AG10803 (cell line): Measurements from ENCODE around the gene BNC2.

Experiments
- DNase-seq: peaks from one replicate; pipeline ENCODE4 v3.0.0; 2010; ENCODE audit warnings: low read depth
- H3K4me3 ChIP-seq: 2 replicates; pipeline ENCODE4 v1.5.1; 2011; ENCODE audit warnings: mild to moderate bottlenecking, low read length, control low read depth
- TF ChIP-seq, protein P1 (sequence below): conservative IDR thresholded peaks from 2 replicates; pipeline ENCODE4 v1.5.1; 2011; ENCODE audit warnings: mild to moderate bottlenecking, low read length, control low read depth, inconsistent platforms

BNC2 gene

DNA sequence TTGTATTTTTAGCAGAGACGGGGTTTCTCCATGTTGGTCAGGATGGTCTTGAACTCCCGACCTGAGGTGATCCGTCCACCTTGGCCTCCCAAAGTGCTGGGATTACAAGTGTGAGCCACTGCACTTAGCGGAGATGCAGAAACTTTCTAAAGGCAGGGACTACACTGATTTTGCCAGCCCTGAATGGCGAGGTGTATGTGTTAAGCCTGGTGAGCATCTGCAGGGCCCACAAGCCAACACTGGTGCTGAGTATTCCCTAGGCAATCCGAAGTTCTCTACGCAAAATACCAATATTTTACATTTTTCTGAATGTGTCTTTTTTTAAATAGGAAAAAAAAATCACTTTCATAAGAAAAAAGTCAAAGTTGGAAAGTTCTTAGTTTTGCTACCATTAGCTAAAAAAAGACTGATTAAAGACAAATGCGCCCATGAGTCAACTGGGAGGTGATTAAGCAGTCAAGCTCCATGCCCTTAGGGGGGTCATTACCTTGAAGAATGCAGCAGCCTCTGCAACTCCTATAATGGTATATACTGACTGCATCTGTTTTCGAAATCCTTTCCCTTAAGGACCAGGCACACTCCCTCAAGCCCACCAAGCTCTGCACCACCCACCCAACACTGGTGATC, 502.8 kb downstream of the BNC2 start:
- no peak overlapping the region for H3K4me3 ChIP-seq
- DNase-seq, result peak; percentile 74
- TF ChIP-seq, protein P1, sequence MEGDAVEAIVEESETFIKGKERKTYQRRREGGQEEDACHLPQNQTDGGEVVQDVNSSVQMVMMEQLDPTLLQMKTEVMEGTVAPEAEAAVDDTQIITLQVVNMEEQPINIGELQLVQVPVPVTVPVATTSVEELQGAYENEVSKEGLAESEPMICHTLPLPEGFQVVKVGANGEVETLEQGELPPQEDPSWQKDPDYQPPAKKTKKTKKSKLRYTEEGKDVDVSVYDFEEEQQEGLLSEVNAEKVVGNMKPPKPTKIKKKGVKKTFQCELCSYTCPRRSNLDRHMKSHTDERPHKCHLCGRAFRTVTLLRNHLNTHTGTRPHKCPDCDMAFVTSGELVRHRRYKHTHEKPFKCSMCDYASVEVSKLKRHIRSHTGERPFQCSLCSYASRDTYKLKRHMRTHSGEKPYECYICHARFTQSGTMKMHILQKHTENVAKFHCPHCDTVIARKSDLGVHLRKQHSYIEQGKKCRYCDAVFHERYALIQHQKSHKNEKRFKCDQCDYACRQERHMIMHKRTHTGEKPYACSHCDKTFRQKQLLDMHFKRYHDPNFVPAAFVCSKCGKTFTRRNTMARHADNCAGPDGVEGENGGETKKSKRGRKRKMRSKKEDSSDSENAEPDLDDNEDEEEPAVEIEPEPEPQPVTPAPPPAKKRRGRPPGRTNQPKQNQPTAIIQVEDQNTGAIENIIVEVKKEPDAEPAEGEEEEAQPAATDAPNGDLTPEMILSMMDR, result no peak

DNA sequence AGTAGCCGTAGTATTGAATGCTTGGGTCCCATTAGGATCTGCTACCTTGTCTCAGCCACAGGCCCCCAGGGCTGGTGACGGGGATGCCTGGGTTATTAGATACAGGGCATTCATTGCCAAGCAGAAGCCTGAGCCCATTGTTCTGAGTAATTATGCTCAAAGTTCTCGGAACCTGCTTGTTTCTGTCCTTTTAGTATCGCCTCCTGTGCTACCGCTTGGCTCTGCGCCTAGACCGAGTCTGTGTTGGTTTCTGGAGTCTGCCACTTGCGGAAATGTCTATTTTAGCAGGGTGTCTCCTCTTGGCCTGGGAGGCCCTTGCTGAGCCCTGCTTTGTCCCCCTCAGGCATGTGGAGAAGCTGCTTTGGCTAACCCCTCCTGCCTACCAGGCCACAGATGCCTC, 506.1 kb downstream of the BNC2 start:
- no peak overlapping the region for H3K4me3 ChIP-seq
- no peak for DNase-seq
- TF ChIP-seq, protein P1, result no peak

DNA sequence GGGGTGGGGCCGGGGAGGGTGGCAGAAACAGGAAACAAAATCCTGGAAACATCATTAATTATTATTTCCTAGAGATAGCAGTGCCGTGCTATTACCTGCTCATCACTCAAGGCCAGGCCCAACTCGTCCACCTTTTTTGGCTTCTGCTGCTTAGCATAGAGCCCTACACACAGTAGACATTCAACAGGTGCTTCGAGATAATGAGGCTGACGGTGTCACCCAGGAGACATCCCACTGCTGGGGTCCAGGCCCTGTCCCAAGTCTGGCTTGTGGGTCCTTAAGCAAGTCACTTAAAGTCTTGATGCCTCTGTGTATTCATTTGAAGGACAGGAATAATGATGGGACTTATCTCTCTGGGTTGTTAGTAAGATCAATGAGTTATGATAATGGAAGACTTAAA, 506.6 kb downstream of the BNC2 start:
- TF ChIP-seq, protein P1, result no peak
- no peak overlapping the region for H3K4me3 ChIP-seq
- DNase-seq, result no peak

DNA sequence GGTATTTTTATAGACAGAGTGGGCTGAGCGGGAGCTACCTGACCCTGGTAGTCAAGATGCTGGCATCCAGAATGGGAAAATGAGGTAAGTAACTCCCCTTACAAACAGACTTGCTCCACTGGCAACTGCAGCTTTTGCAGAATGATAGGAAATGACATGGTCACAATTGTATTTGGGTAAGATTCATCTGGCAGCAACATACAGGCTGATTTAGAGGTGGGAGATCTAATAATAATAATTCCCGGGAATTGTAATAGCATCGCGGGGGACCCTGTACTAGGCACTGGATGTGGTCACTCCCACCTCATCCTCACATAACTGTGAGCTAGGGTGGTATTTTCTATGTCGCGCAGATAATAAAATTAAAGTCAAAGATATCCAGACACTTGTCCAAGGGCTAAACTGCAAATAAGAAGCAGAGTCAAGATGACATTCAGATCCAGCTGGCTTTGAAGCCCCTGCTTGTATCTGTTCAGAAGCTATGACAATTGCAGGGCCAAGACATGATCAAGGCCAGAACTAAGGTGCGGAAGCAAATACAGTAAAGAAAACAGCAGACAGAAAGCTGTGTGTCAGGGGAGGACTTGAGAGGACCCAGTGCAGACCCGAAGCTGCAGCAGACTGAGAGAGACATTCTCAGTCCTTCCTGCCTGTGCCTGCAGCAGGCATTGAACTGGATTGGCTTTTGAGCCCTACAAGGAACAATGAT, 507.2 kb downstream of the BNC2 start:
- H3K4me3 ChIP-seq, result no peak overlapping the region
- DNase-seq, result no peak
- TF ChIP-seq, protein P1, result no peak

DNA sequence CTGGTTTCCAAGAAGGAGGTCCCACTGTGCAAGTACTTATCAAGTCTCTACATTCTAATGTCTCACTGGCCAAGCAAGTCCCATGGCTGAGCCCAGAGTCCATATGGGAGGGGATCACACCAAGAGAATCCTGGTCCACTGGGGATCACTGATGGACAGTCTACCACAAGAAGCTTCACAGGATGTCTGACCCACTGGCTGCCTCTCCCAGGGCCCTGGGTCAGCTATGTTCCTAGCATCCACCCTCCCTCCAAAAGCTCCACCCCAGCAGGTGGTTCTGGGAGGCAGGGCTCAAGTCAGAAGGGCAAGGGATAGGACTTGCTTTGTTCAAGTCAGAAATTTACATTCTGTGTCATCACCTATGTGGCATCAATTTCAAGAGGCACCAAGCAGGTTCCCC, 508.5 kb downstream of the BNC2 start:
- no peak overlapping the region for H3K4me3 ChIP-seq
- DNase-seq, result no peak
- TF ChIP-seq, protein P1, result no peak

DNA sequence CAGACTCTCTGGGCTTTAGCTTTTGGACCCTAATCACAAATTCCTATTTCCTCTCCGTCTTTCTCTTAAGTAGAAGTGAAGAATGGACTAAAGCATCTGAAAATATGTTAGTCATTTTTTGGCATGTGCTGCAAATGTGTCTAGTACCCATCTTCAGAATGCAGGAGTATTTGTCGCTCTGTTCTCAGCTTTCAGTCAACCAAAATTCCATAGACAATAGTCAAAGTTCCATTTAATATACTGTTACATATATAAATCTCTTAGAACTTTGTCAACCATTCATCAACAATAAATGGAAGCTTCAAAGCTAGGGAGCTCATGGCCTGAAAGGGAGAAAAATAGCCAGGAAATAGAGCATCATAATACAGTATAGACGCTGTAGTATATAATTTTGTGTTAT, 509.4 kb downstream of the BNC2 start:
- TF ChIP-seq, protein P1, result no peak
- DNase-seq, result peak; percentile 30
- no peak overlapping the region for H3K4me3 ChIP-seq

DNA sequence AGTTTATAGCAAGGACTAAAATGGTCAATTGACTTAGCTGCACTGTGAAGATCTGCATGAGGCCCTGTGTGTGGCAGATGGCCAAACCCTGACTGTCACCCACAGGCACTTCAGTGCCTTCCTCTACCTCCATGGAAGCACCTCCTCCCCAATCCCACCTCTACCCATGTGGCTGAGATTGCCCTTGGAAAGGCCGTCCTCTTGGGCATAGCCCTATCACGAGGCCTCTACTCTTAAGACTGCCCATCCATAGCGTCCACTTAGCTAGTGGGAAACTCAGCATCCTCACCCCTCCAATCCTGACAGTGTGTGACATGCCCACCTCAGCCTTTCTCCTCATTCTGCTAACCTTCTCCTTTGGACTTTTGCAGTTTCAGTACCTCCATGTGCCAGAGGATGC, 510.2 kb downstream of the BNC2 start:
- H3K4me3 ChIP-seq, result no peak overlapping the region
- TF ChIP-seq, protein P1, result no peak
- no peak for DNase-seq
